HEK293 (cell line): ENCODE results near the gene RGPD8.
A peak's percentile ranks its signal among the peaks of the same experiment; 100 is the strongest.

Source experiments
- CTCF ChIA-PET: fragments of 350-600 bp; formaldehyde crosslinking; extraction: SDS; loops from one replicate; lab custom pipeline; 2021; ENCODE audit warnings: antibody characterized with exemption; lab: Yijun Ruan, JAX
- POLR2A ChIA-PET: fragments of 300-600 bp; formaldehyde crosslinking; extraction: SDS; loops from one replicate; lab custom pipeline; 2020; ENCODE audit warnings: antibody characterized with exemption, inconsistent platforms; lab: Yijun Ruan, JAX
- H3K27ac ChIP-seq: fragments of 200-500 bp; sonication (Bioruptor generic); 2 replicates; pipeline ENCODE4 v1.5.1; 2014; ENCODE audit warnings: low read depth, low read length, control low read depth, inconsistent platforms; ENCODE audit errors: extremely low read depth
- H3K36me3 ChIP-seq, 2 experiments: fragments of 200-500 bp in 1 of 2; sonication (Bioruptor generic) in 1 of 2; 1 replicate in 1 of 2; 2 replicates in 1 of 2; pipeline ENCODE4 v1.5.1; 2014 to 2017; ENCODE audit warnings: inconsistent platforms in 2 of 2, low read length in 2 of 2; ENCODE audit not compliant: control insufficient read depth in 2 of 2, insufficient read depth in 1 of 2
- H3K4me1 ChIP-seq: fragments of 200-500 bp; sonication (Bioruptor generic); 2 replicates; pipeline ENCODE4 v1.5.1; 2014; ENCODE audit warnings: mild to moderate bottlenecking, low read length, inconsistent platforms; ENCODE audit not compliant: control insufficient read depth, insufficient read depth
- H3K4me3 ChIP-seq: 2 replicates; pipeline ENCODE4 v1.5.1; 2011; ENCODE audit warnings: low read depth, mild to moderate bottlenecking, control low read depth, low read length, moderate library complexity
- H3K9me3 ChIP-seq: fragments of 200-500 bp; sonication (Bioruptor generic); 2 replicates; pipeline ENCODE4 v1.5.1; 2014; ENCODE audit warnings: low read depth, low read length, inconsistent platforms; ENCODE audit not compliant: control insufficient read depth, insufficient read depth
- CTCF ChIP-seq: fragments of 450-650 bp; formaldehyde crosslinking; IDR thresholded peaks from 2 replicates; pipeline ENCODE4 v1.5.1; 2016; ENCODE audit warnings: missing biosample characterization, missing genetic modification characterization
- FEZF1 ChIP-seq: fragments of 450-650 bp; formaldehyde crosslinking; IDR thresholded peaks from 2 replicates; pipeline ENCODE4 v1.5.1; 2016; ENCODE audit warnings: missing biosample characterization, missing genetic modification characterization
- GLIS1 ChIP-seq: fragments of 450-650 bp; formaldehyde crosslinking; IDR thresholded peaks from 2 replicates; pipeline ENCODE4 v1.5.1; 2016; ENCODE audit warnings: missing biosample characterization, missing genetic modification characterization
- KLF7 ChIP-seq: fragments of 450-650 bp; formaldehyde crosslinking; IDR thresholded peaks from 2 replicates; pipeline ENCODE4 v1.5.1; 2016; ENCODE audit warnings: missing biosample characterization, missing genetic modification characterization, borderline replicate concordance
- OSR2 ChIP-seq: fragments of 450-650 bp; formaldehyde crosslinking; IDR thresholded peaks from 2 replicates; pipeline ENCODE4 v1.5.1; 2016; ENCODE audit warnings: missing biosample characterization, missing genetic modification characterization
- SP7 ChIP-seq: fragments of 450-650 bp; formaldehyde crosslinking; IDR thresholded peaks from 2 replicates; pipeline ENCODE4 v1.5.1; 2016; ENCODE audit warnings: missing biosample characterization, missing genetic modification characterization
- ZBTB20 ChIP-seq: fragments of 450-650 bp; formaldehyde crosslinking; IDR thresholded peaks from 2 replicates; pipeline ENCODE4 v1.5.1; 2016; ENCODE audit warnings: missing biosample characterization, missing genetic modification characterization
- ZNF19 ChIP-seq: fragments of 450-650 bp; formaldehyde crosslinking; IDR thresholded peaks from 2 replicates; pipeline ENCODE4; 2016; ENCODE audit warnings: missing biosample characterization, missing genetic modification characterization, low read depth
- ZNF24 ChIP-seq: fragments of 450-650 bp; formaldehyde crosslinking; IDR thresholded peaks from 2 replicates; pipeline ENCODE4 v1.5.1; 2016; ENCODE audit warnings: missing biosample characterization, missing genetic modification characterization
- ZNF292 ChIP-seq: fragments of 450-650 bp; formaldehyde crosslinking; IDR thresholded peaks from 2 replicates; pipeline ENCODE4 v1.5.1; 2016; ENCODE audit warnings: low read depth, missing biosample characterization, missing genetic modification characterization, borderline replicate concordance
- ZNF354C ChIP-seq: fragments of 450-650 bp; formaldehyde crosslinking; IDR thresholded peaks from 2 replicates; pipeline ENCODE4 v1.5.1; 2016; ENCODE audit warnings: missing biosample characterization, missing genetic modification characterization, low read depth, borderline replicate concordance
- ZNF513 ChIP-seq: fragments of 450-650 bp; IDR thresholded peaks from 2 replicates; pipeline ENCODE4 v1.5.1; 2018; ENCODE audit warnings: missing biosample characterization, missing genetic modification characterization
- ZNF529 ChIP-seq: fragments of 450-650 bp; formaldehyde crosslinking; IDR thresholded peaks from 2 replicates; pipeline ENCODE4 v1.5.1; 2017; ENCODE audit warnings: missing genetic modification characterization, missing biosample characterization; ENCODE audit not compliant: insufficient replicate concordance
- ZNF555 ChIP-seq: fragments of 450-650 bp; formaldehyde crosslinking; conservative IDR thresholded peaks from 2 replicates; pipeline ENCODE4 v1.5.1; 2017; ENCODE audit warnings: missing biosample characterization, mild to moderate bottlenecking, missing genetic modification characterization, inconsistent platforms
- ZNF600 ChIP-seq: fragments of 450-650 bp; formaldehyde crosslinking; IDR thresholded peaks from 2 replicates; pipeline ENCODE4 v1.5.1; 2016; ENCODE audit warnings: missing biosample characterization, missing genetic modification characterization
- ZNF629 ChIP-seq: fragments of 450-650 bp; formaldehyde crosslinking; IDR thresholded peaks from 2 replicates; pipeline ENCODE4 v1.5.1; 2017; ENCODE audit warnings: missing biosample characterization, missing genetic modification characterization
- ZNF664 ChIP-seq: fragments of 450-650 bp; formaldehyde crosslinking; IDR thresholded peaks from 2 replicates; pipeline ENCODE4 v1.5.1; 2016; ENCODE audit warnings: missing biosample characterization, missing genetic modification characterization
- ZNF747 ChIP-seq: fragments of 450-650 bp; formaldehyde crosslinking; IDR thresholded peaks from 2 replicates; pipeline ENCODE4 v1.5.1; 2016; ENCODE audit warnings: missing biosample characterization, missing genetic modification characterization
- ZNF768 ChIP-seq: fragments of 450-650 bp; formaldehyde crosslinking; IDR thresholded peaks from 2 replicates; pipeline ENCODE4 v1.5.1; 2018; ENCODE audit warnings: missing biosample characterization, mild to moderate bottlenecking, missing genetic modification characterization
- ZNF777 ChIP-seq: fragments of 450-650 bp; formaldehyde crosslinking; IDR thresholded peaks from 2 replicates; pipeline ENCODE4 v1.5.1; 2017; ENCODE audit warnings: missing biosample characterization, missing genetic modification characterization, borderline replicate concordance
- TF ChIP-seq, protein P1 (sequence below): fragments of 450-650 bp; formaldehyde crosslinking; IDR thresholded peaks from 2 replicates; pipeline ENCODE4 v1.5.1; 2016; ENCODE audit warnings: missing biosample characterization, missing genetic modification characterization
- TF ChIP-seq, protein P2 (sequence below): fragments of 450-650 bp; formaldehyde crosslinking; IDR thresholded peaks from 2 replicates; pipeline ENCODE4 v1.5.1; 2016; ENCODE audit warnings: missing biosample characterization, missing genetic modification characterization
- TF ChIP-seq, protein P3 (sequence below): fragments of 450-650 bp; formaldehyde crosslinking; IDR thresholded peaks from 2 replicates; pipeline ENCODE4 v1.5.1; 2017; ENCODE audit warnings: missing biosample characterization, missing genetic modification characterization

RGPD8 gene

GRCh38 chr2:112343827-112344585 is 89.4 kb downstream of the RGPD8 start:
- no peaks in the 10 kb centered on the region for H3K9me3 ChIP-seq
- CTCF ChIA-PET: no interaction called here
- no peaks in the 10 kb centered on the region for H3K36me3 ChIP-seq
- POLR2A ChIA-PET: no interaction called here
- no peak overlapping the region for H3K4me3 ChIP-seq
- TF ChIP-seq ZNF24 (tag by site-specific recombination) (no peak), ZNF513 (tag by site-specific recombination) (no peak), ZNF555 (tag by site-specific recombination) (no peak), ZNF529 (tag by site-specific recombination) (no peak), KLF7 (tag by site-specific recombination) (no peak), ZNF354C (tag by site-specific recombination) (no peak), ZNF768 (tag by site-specific recombination) (no peak), ZNF629 (tag by site-specific recombination) (peak; percentile 57), ZBTB20 (tag by site-specific recombination) (peak; percentile 18; the same call in 1 of the 2 replicates), GLIS1 (tag by site-specific recombination) (no peak), ZNF600 (tag by site-specific recombination) (no peak), ZNF777 (tag by site-specific recombination) (no peak), ZNF664 (tag by site-specific recombination) (peak; percentile 90), ZNF292 (tag by site-specific recombination) (no peak), ZNF747 (tag by site-specific recombination) (no peak), ZNF19 (no peak), OSR2 (tag by site-specific recombination) (no peak), SP7 (tag by site-specific recombination) (no peak), FEZF1 (tag by site-specific recombination) (no peak), CTCF (tag by site-specific recombination) (no peak)
- TF ChIP-seq, protein P1, sequence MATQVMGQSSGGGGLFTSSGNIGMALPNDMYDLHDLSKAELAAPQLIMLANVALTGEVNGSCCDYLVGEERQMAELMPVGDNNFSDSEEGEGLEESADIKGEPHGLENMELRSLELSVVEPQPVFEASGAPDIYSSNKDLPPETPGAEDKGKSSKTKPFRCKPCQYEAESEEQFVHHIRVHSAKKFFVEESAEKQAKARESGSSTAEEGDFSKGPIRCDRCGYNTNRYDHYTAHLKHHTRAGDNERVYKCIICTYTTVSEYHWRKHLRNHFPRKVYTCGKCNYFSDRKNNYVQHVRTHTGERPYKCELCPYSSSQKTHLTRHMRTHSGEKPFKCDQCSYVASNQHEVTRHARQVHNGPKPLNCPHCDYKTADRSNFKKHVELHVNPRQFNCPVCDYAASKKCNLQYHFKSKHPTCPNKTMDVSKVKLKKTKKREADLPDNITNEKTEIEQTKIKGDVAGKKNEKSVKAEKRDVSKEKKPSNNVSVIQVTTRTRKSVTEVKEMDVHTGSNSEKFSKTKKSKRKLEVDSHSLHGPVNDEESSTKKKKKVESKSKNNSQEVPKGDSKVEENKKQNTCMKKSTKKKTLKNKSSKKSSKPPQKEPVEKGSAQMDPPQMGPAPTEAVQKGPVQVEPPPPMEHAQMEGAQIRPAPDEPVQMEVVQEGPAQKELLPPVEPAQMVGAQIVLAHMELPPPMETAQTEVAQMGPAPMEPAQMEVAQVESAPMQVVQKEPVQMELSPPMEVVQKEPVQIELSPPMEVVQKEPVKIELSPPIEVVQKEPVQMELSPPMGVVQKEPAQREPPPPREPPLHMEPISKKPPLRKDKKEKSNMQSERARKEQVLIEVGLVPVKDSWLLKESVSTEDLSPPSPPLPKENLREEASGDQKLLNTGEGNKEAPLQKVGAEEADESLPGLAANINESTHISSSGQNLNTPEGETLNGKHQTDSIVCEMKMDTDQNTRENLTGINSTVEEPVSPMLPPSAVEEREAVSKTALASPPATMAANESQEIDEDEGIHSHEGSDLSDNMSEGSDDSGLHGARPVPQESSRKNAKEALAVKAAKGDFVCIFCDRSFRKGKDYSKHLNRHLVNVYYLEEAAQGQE: no peak
- TF ChIP-seq, protein P2, sequence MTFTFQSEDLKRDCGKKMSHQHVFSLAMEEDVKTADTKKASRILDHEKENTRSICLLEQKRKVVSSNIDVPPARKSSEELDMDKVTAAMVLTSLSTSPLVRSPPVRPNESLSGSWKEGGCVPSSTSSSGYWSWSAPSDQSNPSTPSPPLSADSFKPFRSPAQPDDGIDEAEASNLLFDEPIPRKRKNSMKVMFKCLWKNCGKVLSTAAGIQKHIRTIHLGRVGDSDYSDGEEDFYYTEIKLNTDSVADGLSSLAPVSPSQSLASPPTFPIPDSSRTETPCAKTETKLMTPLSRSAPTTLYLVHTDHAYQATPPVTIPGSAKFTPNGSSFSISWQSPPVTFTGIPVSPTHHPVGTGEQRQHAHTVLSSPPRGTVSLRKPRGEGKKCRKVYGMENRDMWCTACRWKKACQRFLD (tag by site-specific recombination): no peak
- TF ChIP-seq, protein P3, sequence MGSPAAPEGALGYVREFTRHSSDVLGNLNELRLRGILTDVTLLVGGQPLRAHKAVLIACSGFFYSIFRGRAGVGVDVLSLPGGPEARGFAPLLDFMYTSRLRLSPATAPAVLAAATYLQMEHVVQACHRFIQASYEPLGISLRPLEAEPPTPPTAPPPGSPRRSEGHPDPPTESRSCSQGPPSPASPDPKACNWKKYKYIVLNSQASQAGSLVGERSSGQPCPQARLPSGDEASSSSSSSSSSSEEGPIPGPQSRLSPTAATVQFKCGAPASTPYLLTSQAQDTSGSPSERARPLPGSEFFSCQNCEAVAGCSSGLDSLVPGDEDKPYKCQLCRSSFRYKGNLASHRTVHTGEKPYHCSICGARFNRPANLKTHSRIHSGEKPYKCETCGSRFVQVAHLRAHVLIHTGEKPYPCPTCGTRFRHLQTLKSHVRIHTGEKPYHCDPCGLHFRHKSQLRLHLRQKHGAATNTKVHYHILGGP (tag by site-specific recombination): no peak
- no peaks in the 10 kb centered on the region for H3K4me1 ChIP-seq
- no peak overlapping the region for H3K27ac ChIP-seq
